GM12891 (cell line): ENCODE results near the gene FNDC3B.

Source experiments
- POLR2A ChIP-seq: IDR thresholded peaks from 2 replicates; pipeline ENCODE4 v1.6.1; 2011; ENCODE audit warnings: low read depth, low read length, control low read depth
- POLR2AphosphoS5 ChIP-seq: IDR thresholded peaks from 2 replicates; pipeline ENCODE4 v1.6.1; 2011; ENCODE audit warnings: low read depth, low read length, control low read depth
- SPI1 ChIP-seq: IDR thresholded peaks from 2 replicates; pipeline ENCODE4 v1.6.1; 2011; ENCODE audit warnings: low read depth, low read length, control low read depth

GRCh38 chr3:172111163-172111562 is 71.8 kb downstream of the FNDC3B start:
- TF ChIP-seq POLR2A (no peak), POLR2AphosphoS5 (no peak), SPI1 (no peak)
